Esophagus muscularis mucosa (tissue), 4 donors: ENCODE measurements around the gene CLSTN1.
"Not testable (repeated sequence)": the region's sequence is repeated elsewhere in the genome, so short reads cannot be mapped to it uniquely, and the experiment has no call there.

Experiments
- CTCF ChIP-seq, 3 experiments: fragments of 200-600 bp in 2 of 3; fragments of 450-650 bp in 1 of 3; sonication (generic) in 2 of 3; IDR thresholded peaks; one replicate each; pipeline ENCODE4 v1.5.1; 2017 to 2019; ENCODE audit warnings: antibody characterized with exemption in 3 of 3, mild to moderate bottlenecking in 2 of 3, moderate library complexity in 1 of 3
- EP300 ChIP-seq: sonication (generic); formaldehyde crosslinking; IDR thresholded peaks from one replicate; pipeline ENCODE4 v1.6.1; 2017; ENCODE audit warnings: antibody characterized with exemption
- POLR2A ChIP-seq: fragments of 450-650 bp; IDR thresholded peaks from one replicate; pipeline ENCODE4 v1.6.1; 2017; ENCODE audit warnings: antibody characterized with exemption, moderate library complexity, mild to moderate bottlenecking, low read depth

GRCh38 chr1:9789700-9790099 is 34.1 kb downstream of the CLSTN1 start:
- TF ChIP-seq CTCF (IDR thresholded peaks at IDR 0.05); POLR2A; EP300: not testable (repeated sequence)
